A673 (cell line): Measurements from ENCODE around the gene LRRC55.

Experiments
- EZH2 ChIP-seq: fragments of 200-600 bp; sonication (generic); IDR thresholded peaks from 2 replicates; pipeline ENCODE4 v1.6.1; 2017; ENCODE audit warnings: borderline replicate concordance, low read depth, mild to moderate bottlenecking, mixed read lengths, antibody characterized with exemption, low read length; ENCODE audit not compliant: poor library complexity, severe bottlenecking
- TF ChIP-seq, protein P1 (sequence below): fragments of 300-800, 200-600 bp; sonication (generic); conservative IDR thresholded peaks from 2 replicates; pipeline ENCODE4 v1.5.1; 2017; ENCODE audit warnings: low read depth, mild to moderate bottlenecking, antibody characterized with exemption, low read length, moderate library complexity, mixed read lengths

DNA sequence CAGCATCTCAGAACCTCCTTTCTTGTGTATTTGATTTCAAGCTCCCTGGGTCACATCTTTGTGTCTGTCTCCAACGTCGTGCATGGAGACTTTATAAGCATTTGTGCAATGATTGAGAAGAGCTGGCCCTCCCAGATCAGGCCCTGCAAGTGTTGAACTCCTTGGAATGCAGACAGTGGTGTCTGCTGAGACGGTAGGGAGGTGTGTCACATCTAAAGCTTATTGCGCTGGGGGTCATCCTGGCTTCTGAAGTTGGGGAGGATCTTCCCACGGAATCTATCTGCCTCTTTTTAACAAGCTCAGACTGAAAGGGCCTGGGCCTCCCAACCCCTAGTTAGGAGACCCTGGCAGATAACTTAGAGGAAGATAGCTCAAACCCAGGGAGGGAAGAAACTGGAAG is 48.6 kb downstream of the LRRC55 start:
- TF ChIP-seq, protein P1, sequence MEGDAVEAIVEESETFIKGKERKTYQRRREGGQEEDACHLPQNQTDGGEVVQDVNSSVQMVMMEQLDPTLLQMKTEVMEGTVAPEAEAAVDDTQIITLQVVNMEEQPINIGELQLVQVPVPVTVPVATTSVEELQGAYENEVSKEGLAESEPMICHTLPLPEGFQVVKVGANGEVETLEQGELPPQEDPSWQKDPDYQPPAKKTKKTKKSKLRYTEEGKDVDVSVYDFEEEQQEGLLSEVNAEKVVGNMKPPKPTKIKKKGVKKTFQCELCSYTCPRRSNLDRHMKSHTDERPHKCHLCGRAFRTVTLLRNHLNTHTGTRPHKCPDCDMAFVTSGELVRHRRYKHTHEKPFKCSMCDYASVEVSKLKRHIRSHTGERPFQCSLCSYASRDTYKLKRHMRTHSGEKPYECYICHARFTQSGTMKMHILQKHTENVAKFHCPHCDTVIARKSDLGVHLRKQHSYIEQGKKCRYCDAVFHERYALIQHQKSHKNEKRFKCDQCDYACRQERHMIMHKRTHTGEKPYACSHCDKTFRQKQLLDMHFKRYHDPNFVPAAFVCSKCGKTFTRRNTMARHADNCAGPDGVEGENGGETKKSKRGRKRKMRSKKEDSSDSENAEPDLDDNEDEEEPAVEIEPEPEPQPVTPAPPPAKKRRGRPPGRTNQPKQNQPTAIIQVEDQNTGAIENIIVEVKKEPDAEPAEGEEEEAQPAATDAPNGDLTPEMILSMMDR = no peak
- no peak for TF ChIP-seq EZH2
